HG03342 (cell line): ENCODE data around the gene TMEM116.
"Not testable (repeated sequence)": the region's sequence is repeated elsewhere in the genome, so short reads cannot be mapped to it uniquely, and the experiment has no call there.

Experiments used
- ATAC-seq: cut with Tn5 transposase; IDR thresholded peaks from one replicate; pipeline ENCODE4 v1.9.1; 2021; ENCODE audit warnings: mild to moderate bottlenecking, moderate library complexity; ENCODE audit not compliant: unreplicated experiment

The TMEM116 gene

GRCh38 chr12:112010415-112011344 is 2.3 kb downstream of the TMEM116 start:
- ATAC-seq: no peak

GRCh38 chr12:112009596-112009995 is 3.4 kb downstream of the TMEM116 start:
- ATAC-seq: not testable (repeated sequence)

GRCh38 chr12:112008918-112009317 is 4.0 kb downstream of the TMEM116 start:
- no peak for ATAC-seq

GRCh38 chr12:112007945-112008344 is 5.0 kb downstream of the TMEM116 start:
- ATAC-seq: no peak

- no peak for ATAC-seq
These were observed 7.3 kb downstream of the TMEM116 start for GRCh38 chr12:112005419-112006395.

- ATAC-seq: no peak
These were observed 8.9 kb downstream of the TMEM116 start for GRCh38 chr12:112004041-112004440.

- no peak for ATAC-seq
These were observed 11.4 kb downstream of the TMEM116 start for GRCh38 chr12:112001576-112001975.

GRCh38 chr12:112000820-112001219 is 12.1 kb downstream of the TMEM116 start:
- ATAC-seq: no peak

- not testable (repeated sequence) for ATAC-seq
These were observed 13.8 kb downstream of the TMEM116 start for GRCh38 chr12:111999129-111999528.

GRCh38 chr12:111998015-111998414 is 14.9 kb downstream of the TMEM116 start:
- no peak for ATAC-seq

GRCh38 chr12:111997300-111997699 is 15.7 kb downstream of the TMEM116 start:
- no peak for ATAC-seq

- no peak for ATAC-seq
These were observed 17.0 kb downstream of the TMEM116 start for GRCh38 chr12:111995782-111996480.

GRCh38 chr12:111994211-111995111 is 18.5 kb downstream of the TMEM116 start:
- ATAC-seq: peak; percentile 14

- peak; percentile 63 for ATAC-seq
These were observed 19.4 kb downstream of the TMEM116 start for GRCh38 chr12:111993292-111994150.

GRCh38 chr12:111992464-111992863 is 20.5 kb downstream of the TMEM116 start:
- ATAC-seq: no peak

- no peak for ATAC-seq
These were observed 21.0 kb downstream of the TMEM116 start for GRCh38 chr12:111991946-111992345.

GRCh38 chr12:111991535-111991934 is 21.4 kb downstream of the TMEM116 start:
- no peak for ATAC-seq

GRCh38 chr12:111984820-111985219 is 28.1 kb downstream of the TMEM116 start:
- ATAC-seq: no peak

- no peak for ATAC-seq
These were observed 31.0 kb downstream of the TMEM116 start for GRCh38 chr12:111981987-111982386.
